GM12878 (cell line): Measurements from ENCODE around the gene TK2. TPM values are rescaled to one million over a fixed set of nuclear protein-coding genes. Genes with fewer than 3 reads are reported as not detected.

Source experiments
- ATAC-seq: fragments of 200-7000 bp; cut with Tn5 transposase; 3 replicates; pipeline ENCODE4 v1.9.1; 2020; ENCODE audit warnings: mild to moderate bottlenecking, moderate library complexity
- BruUV-seq: library from RNA; stranded (reverse); fragments of 400-500 nt; replicated peaks from 2 replicates; lab custom pipeline; 2021; lab: Mats Ljungman, UMichigan
- CTCF ChIA-PET: fragments of 300-600 bp; sonication (Branson Sonifier 250); formaldehyde crosslinking; extraction: SDS; loops from one replicate; lab custom pipeline; 2021; ENCODE audit warnings: inconsistent platforms; lab: Yijun Ruan, JAX
- POLR2A ChIA-PET: fragments of 350-600 bp; formaldehyde crosslinking; extraction: SDS; loops from one replicate; lab custom pipeline; 2021; ENCODE audit warnings: inconsistent platforms; lab: Charles Lee
- RAD21 ChIA-PET: fragments of 300-600 bp; sonication (Branson Sonifier 250); formaldehyde crosslinking; loops from one replicate; lab custom pipeline; 2023; ENCODE audit warnings: antibody characterized with exemption; ENCODE audit not compliant: unreplicated experiment; lab: Charles Lee
- SMC1A ChIA-PET: fragments of 300-600 bp; sonication (Branson Sonifier 250); formaldehyde crosslinking; loops from one replicate; lab custom pipeline; 2023; ENCODE audit not compliant: unreplicated experiment, uncharacterized antibody; lab: Charles Lee
- DNase-seq: peaks from one replicate; pipeline ENCODE4 v3.0.0-alpha.2; 2011; ENCODE audit warnings: low read depth, low spot score
- FAIRE-seq: peaks from 3 replicates; lab custom pipeline; 2011; peaks lifted over from hg19 to GRCh38; lab: Jason Lieb, UNC
- H2AFZ ChIP-seq: 2 replicates; pipeline ENCODE4 v1.6.0; 2011; ENCODE audit warnings: low read depth, low read length, control low read depth; ENCODE audit not compliant: control insufficient read depth
- H3K27ac ChIP-seq: 2 replicates; pipeline ENCODE4 v1.5.1; 2011; ENCODE audit warnings: control low read depth; ENCODE audit not compliant: control insufficient read depth, insufficient read depth
- H3K27me3 ChIP-seq, 2 experiments: replicated peaks in 1 of 2; 2 replicates each; pipeline versions ENCODE4 v1.6.0 to v1.6.1; 2011; ENCODE audit warnings: low read length in 1 of 2; ENCODE audit not compliant: control insufficient read depth in 2 of 2, insufficient read depth in 2 of 2
- H3K36me3 ChIP-seq, 2 experiments: 2 replicates each; pipeline ENCODE4 v1.5.1; 2011; ENCODE audit warnings: low read length in 1 of 2; ENCODE audit not compliant: control insufficient read depth in 2 of 2, insufficient read depth in 2 of 2
- H3K4me1 ChIP-seq: 2 replicates; pipeline ENCODE4 v1.6.1; 2011; ENCODE audit warnings: mild to moderate bottlenecking, low read length, moderate library complexity, mixed read lengths; ENCODE audit not compliant: control insufficient read depth, insufficient read depth
- H3K4me2 ChIP-seq: 2 replicates; pipeline ENCODE4 v1.6.0; 2011; ENCODE audit warnings: control low read depth; ENCODE audit not compliant: control insufficient read depth, insufficient read depth
- H3K4me3 ChIP-seq: fragments of 200-600 bp; sonication (generic); 2 replicates; pipeline ENCODE4 v1.5.1; 2016
- H3K79me2 ChIP-seq: 2 replicates; pipeline ENCODE4 v1.6.0; 2011; ENCODE audit warnings: low read length; ENCODE audit not compliant: control insufficient read depth, insufficient read depth
- H3K9ac ChIP-seq: 2 replicates; pipeline ENCODE4 v1.8.0; 2011; ENCODE audit warnings: low read length, control low read depth, mixed read lengths; ENCODE audit not compliant: control insufficient read depth, insufficient read depth
- H3K9me3 ChIP-seq: replicated peaks from 3 replicates; pipeline ENCODE4 v1.5.1; 2011; ENCODE audit warnings: mild to moderate bottlenecking, low read length; ENCODE audit not compliant: control insufficient read depth, insufficient read depth
- H4K20me1 ChIP-seq: 2 replicates; pipeline ENCODE4 v1.6.0; 2011; ENCODE audit not compliant: control insufficient read depth, insufficient read depth
- ASH2L ChIP-seq: fragments of 300-600, 200-600 bp; sonication (generic); IDR thresholded peaks from 2 replicates; pipeline ENCODE4 v1.6.1; 2017; ENCODE audit warnings: low read depth, mild to moderate bottlenecking, borderline replicate concordance
- BACH1 ChIP-seq: fragments of 450-650 bp; IDR thresholded peaks from 2 replicates; pipeline ENCODE4 v1.6.1; 2017; ENCODE audit warnings: mild to moderate bottlenecking, borderline replicate concordance
- IRF4 ChIP-seq: IDR thresholded peaks from 2 replicates; pipeline ENCODE4 v1.6.1; 2011; ENCODE audit warnings: low read depth, low read length
- MEF2A ChIP-seq: IDR thresholded peaks from 2 replicates; pipeline ENCODE4 v1.6.1; 2011; ENCODE audit warnings: low read depth, mild to moderate bottlenecking, low read length, moderate library complexity; ENCODE audit not compliant: insufficient read depth
- NFIC ChIP-seq: IDR thresholded peaks from 2 replicates; pipeline ENCODE4 v1.6.1; 2012; ENCODE audit warnings: low read depth, mild to moderate bottlenecking, inconsistent platforms, low read length, moderate library complexity
- NFYB ChIP-seq: IDR thresholded peaks from 2 replicates; pipeline ENCODE4 v1.6.1; 2011; ENCODE audit warnings: low read depth, mild to moderate bottlenecking, low read length, improper control_type of control experiment, moderate library complexity; ENCODE audit not compliant: insufficient read depth
- PML ChIP-seq: IDR thresholded peaks from 2 replicates; pipeline ENCODE4 v1.6.1; 2012; ENCODE audit warnings: low read length, inconsistent platforms
- RAD51 ChIP-seq: fragments of 450-650 bp; IDR thresholded peaks from 2 replicates; pipeline ENCODE4 v1.6.1; 2016; ENCODE audit warnings: moderate library complexity, mild to moderate bottlenecking, inconsistent platforms
- SMAD1 ChIP-seq: fragments of 450-650 bp; IDR thresholded peaks from 2 replicates; pipeline ENCODE4 v1.6.1; 2018; ENCODE audit warnings: mild to moderate bottlenecking, low read depth; ENCODE audit not compliant: partially characterized antibody
- SPI1 ChIP-seq: IDR thresholded peaks from 2 replicates; pipeline ENCODE4 v1.6.1; 2011; ENCODE audit warnings: low read depth, mild to moderate bottlenecking, low read length, moderate library complexity, borderline replicate concordance; ENCODE audit not compliant: insufficient read depth
- WRNIP1 ChIP-seq: IDR thresholded peaks from 2 replicates; pipeline ENCODE4 v1.6.1; 2011; ENCODE audit warnings: low read depth, low read length, improper control_type of control experiment, borderline replicate concordance
- ZSCAN29 ChIP-seq: fragments of 450-650 bp; IDR thresholded peaks from 2 replicates; pipeline ENCODE4 v1.6.1; 2017; ENCODE audit warnings: mild to moderate bottlenecking, moderate library complexity
- WGBS: methylation state at CpG from one replicate; pipeline ENCODE4 v1.1.6; 2016; ENCODE audit warnings: low lambda C conversion rate; ENCODE audit not compliant: insufficient replicate concordance, insufficient coverage; ENCODE audit errors: missing lambda C conversion rate; 5-methylcytosine and 5-hydroxymethylcytosine counted together
- in situ Hi-C: fragments of 300-500 bp; cut with MboI; formaldehyde crosslinking; loops from 9 replicates; pipeline ENCODE4 v1.14.3; 2018; ENCODE audit warnings: mixed read lengths
- intact Hi-C: fragments of 100-400 bp; cut with micrococcal nuclease; formaldehyde crosslinking; loops from one replicate; pipeline ENCODE4 v1.14.2; 2022; ENCODE audit not compliant: unreplicated experiment
- polyA plus RNA-seq, 11 experiments: library from polyadenylated mRNA; depleted of rRNA in 4 of 11; unstranded in 6 of 11; stranded (reverse) in 5 of 11; fragments of >200 nt; fragmentation: Nextera tagmentation in 4 of 11; fragmentation: Illumina TruSeq in 1 of 11; extraction: Ambion mirVana in 4 of 11; extraction: Trizol in 1 of 11; gene quantifications; 1 replicate in 1 of 11; 2 replicates in 10 of 11; pipeline versions ENCODE4 v1.2.1 to v1.2.3, GENCODE V29; 2011 to 2016; ENCODE audit warnings: inconsistent platforms in 2 of 11, missing spikeins in 2 of 11, low read depth in 1 of 11
- total RNA-seq, 4 experiments: library from RNA; depleted of rRNA in 3 of 4; stranded (reverse); fragments of >200 nt in 3 of 4; fragmentation: Illumina TruSeq in 1 of 4; extraction: Trizol in 1 of 4; gene quantifications; 2 replicates each; pipeline versions ENCODE4 v1.2.1 to v1.2.3, GENCODE V29; 2013 to 2021
- TF ChIP-seq, protein P1 (sequence below): fragments of 450-650 bp; IDR thresholded peaks from 2 replicates; pipeline ENCODE4 v1.6.1; 2018; ENCODE audit warnings: mild to moderate bottlenecking, low read depth, moderate library complexity; ENCODE audit not compliant: partially characterized antibody
- TF ChIP-seq, protein P2 (sequence below): fragments of 450-650 bp; IDR thresholded peaks from 2 replicates; pipeline ENCODE4 v1.6.1; 2017; ENCODE audit warnings: mild to moderate bottlenecking, moderate library complexity

The TK2 gene
- total and polyA plus RNA-seq, 10 of the 15 experiments (the other 5 are each of a cell fraction or from before 2014, with no cell fraction given): 1.3 to 12.4 (median 3.0) TPM

GRCh38 chr16:66491716-66492064 is 58.2 kb downstream of the TK2 start:
- Histone ChIP-seq H2AFZ (no peak overlapping the region), H3K27ac (no peak overlapping the region), H3K9me3 (no peaks in the 10 kb centered on the region; the same call in 2 of the 3 replicates), H3K27me3 (no peaks in the 10 kb centered on the region; a peak in 2 of 4 replicates), H3K36me3 (no peaks in the 10 kb centered on the region), H3K4me3 (no peak overlapping the region), H3K79me2 (no peaks in the 10 kb centered on the region), H3K9ac (no peak overlapping the region), H3K4me2 (no peak overlapping the region), H3K4me1 (no peaks in the 10 kb centered on the region), H4K20me1 (no peaks in the 10 kb centered on the region)
- BruUV-seq: no TSS peak
- intact Hi-C loops: no loop called here
- no peak for TF ChIP-seq MEF2A
- no peak for TF ChIP-seq BACH1
- no peak for TF ChIP-seq RAD51
- TF ChIP-seq SPI1: no peak
- TF ChIP-seq NFIC: no peak
- TF ChIP-seq, protein P1, sequence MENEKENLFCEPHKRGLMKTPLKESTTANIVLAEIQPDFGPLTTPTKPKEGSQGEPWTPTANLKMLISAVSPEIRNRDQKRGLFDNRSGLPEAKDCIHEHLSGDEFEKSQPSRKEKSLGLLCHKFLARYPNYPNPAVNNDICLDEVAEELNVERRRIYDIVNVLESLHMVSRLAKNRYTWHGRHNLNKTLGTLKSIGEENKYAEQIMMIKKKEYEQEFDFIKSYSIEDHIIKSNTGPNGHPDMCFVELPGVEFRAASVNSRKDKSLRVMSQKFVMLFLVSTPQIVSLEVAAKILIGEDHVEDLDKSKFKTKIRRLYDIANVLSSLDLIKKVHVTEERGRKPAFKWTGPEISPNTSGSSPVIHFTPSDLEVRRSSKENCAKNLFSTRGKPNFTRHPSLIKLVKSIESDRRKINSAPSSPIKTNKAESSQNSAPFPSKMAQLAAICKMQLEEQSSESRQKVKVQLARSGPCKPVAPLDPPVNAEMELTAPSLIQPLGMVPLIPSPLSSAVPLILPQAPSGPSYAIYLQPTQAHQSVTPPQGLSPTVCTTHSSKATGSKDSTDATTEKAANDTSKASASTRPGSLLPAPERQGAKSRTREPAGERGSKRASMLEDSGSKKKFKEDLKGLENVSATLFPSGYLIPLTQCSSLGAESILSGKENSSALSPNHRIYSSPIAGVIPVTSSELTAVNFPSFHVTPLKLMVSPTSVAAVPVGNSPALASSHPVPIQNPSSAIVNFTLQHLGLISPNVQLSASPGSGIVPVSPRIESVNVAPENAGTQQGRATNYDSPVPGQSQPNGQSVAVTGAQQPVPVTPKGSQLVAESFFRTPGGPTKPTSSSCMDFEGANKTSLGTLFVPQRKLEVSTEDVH: no peak
- no peak for TF ChIP-seq SMAD1
- no peak for TF ChIP-seq WRNIP1
- TF ChIP-seq, protein P2, sequence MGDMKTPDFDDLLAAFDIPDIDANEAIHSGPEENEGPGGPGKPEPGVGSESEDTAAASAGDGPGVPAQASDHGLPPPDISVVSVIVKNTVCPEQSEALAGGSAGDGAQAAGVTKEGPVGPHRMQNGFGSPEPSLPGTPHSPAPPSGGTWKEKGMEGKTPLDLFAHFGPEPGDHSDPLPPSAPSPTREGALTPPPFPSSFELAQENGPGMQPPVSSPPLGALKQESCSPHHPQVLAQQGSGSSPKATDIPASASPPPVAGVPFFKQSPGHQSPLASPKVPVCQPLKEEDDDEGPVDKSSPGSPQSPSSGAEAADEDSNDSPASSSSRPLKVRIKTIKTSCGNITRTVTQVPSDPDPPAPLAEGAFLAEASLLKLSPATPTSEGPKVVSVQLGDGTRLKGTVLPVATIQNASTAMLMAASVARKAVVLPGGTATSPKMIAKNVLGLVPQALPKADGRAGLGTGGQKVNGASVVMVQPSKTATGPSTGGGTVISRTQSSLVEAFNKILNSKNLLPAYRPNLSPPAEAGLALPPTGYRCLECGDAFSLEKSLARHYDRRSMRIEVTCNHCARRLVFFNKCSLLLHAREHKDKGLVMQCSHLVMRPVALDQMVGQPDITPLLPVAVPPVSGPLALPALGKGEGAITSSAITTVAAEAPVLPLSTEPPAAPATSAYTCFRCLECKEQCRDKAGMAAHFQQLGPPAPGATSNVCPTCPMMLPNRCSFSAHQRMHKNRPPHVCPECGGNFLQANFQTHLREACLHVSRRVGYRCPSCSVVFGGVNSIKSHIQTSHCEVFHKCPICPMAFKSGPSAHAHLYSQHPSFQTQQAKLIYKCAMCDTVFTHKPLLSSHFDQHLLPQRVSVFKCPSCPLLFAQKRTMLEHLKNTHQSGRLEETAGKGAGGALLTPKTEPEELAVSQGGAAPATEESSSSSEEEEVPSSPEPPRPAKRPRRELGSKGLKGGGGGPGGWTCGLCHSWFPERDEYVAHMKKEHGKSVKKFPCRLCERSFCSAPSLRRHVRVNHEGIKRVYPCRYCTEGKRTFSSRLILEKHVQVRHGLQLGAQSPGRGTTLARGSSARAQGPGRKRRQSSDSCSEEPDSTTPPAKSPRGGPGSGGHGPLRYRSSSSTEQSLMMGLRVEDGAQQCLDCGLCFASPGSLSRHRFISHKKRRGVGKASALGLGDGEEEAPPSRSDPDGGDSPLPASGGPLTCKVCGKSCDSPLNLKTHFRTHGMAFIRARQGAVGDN: no peak
- TF ChIP-seq ASH2L: no peak
- no peak for TF ChIP-seq PML
- no peak for TF ChIP-seq IRF4
- no peak for TF ChIP-seq NFYB
- no peak for TF ChIP-seq ZSCAN29
- in situ Hi-C loops: no loop called here
- ATAC-seq (no peak), DNase-seq (no peak), FAIRE-seq (no peak)
- RAD21 ChIA-PET: interaction anchor here (1.1 kb wide), 1 partner anchor 70 kb away, joined by 3 read pairs; no protein-coding TSS in a partner anchor
- CTCF ChIA-PET: interaction anchor here (1.0 kb wide), 1 partner anchor 17 kb away, joined by 4 read pairs; no protein-coding TSS in a partner anchor
- POLR2A ChIA-PET: no interaction called here
- 50% methylated on average over 7 of the region's 7 CpGs for WGBS
- SMC1A ChIA-PET: interaction anchor here (0.9 to 1.4 kb wide), 2 partner anchors 17 to 71 kb away, joined by 3 to 4 read pairs; no protein-coding TSS in a partner anchor
